GM23248 (cell line): ENCODE measurements around the gene RIGI.
"Not testable (repeated sequence)": the region's sequence is repeated elsewhere in the genome, so short reads cannot be mapped to it uniquely, and the experiment has no call there.

Source experiments
- EZH2 ChIP-seq: fragments of 200-600 bp; sonication (generic); IDR thresholded peaks from 2 replicates; pipeline ENCODE4 v1.6.1; 2018; ENCODE audit warnings: antibody characterized with exemption, mild to moderate bottlenecking; ENCODE audit not compliant: insufficient read depth, poor library complexity, severe bottlenecking
- EZH2phosphoT487 ChIP-seq: fragments of 200-600 bp; sonication (generic); IDR thresholded peaks from 2 replicates; pipeline ENCODE4 v1.6.1; 2018; ENCODE audit warnings: antibody characterized with exemption, moderate library complexity, mild to moderate bottlenecking, low read depth; ENCODE audit not compliant: insufficient read depth

DNA sequence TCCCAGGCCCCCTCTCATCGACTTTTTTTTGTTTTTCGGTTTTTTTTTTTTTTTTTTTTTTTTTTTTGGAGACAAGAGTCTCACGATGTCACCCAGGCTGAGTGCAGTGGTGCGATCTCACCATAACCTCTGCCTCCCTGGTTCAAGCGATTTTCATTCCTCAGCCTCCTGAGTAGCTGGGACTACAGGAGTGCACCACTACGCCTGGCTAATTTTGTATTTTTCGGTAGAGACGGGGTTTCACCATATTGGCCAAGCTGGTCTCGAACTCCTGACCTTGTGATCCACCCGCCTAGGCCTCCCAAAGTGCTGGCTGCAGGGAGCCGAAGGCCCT, 1.5 kb downstream of the RIGI start:
- not testable (repeated sequence) for TF ChIP-seq EZH2, EZH2phosphoT487
